Cardiac septum (tissue), 1 donor: Measurements from ENCODE around the gene SPNS1. TPM values are rescaled to one million over a fixed set of nuclear protein-coding genes. Genes with fewer than 3 reads are reported as not detected.
"Not testable (repeated sequence)": the region's sequence is repeated elsewhere in the genome, so short reads cannot be mapped to it uniquely, and the experiment has no call there.

ENCODE experiments used
- DNase-seq: peaks from one replicate; pipeline ENCODE4 v3.0.0-alpha.2; 2020; ENCODE audit warnings: low spot score
- intact Hi-C: fragments of 100-400 bp; cut with DNase I; formaldehyde crosslinking; loops from one replicate; pipeline ENCODE4 v1.14.0; 2022
- long read RNA-seq: library from polyadenylated mRNA; unstranded; transcript quantifications from one replicate; pipeline ENCODE4 v2.0.0, GENCODE V29; 2021
- total RNA-seq: library from RNA; stranded (reverse); fragmentation: NEBNext Ultra II Directional; extraction: Animal tissue kit (Norgen Biotek cat#: 25700); gene quantifications from one replicate; pipeline ENCODE4 v1.2.1, GENCODE V29; 2021
- donor health status: DM: no; HTN: no; CAD: no.

The SPNS1 gene
- total RNA-seq = 15.6 TPM
- long read RNA-seq, transcript SPNS1-201 (12 exons, 2,208 nt) = major isoform, 18 of 44 reads
- long read RNA-seq, partial matches to known transcripts = 11 of 44 reads
- long read RNA-seq, other reads (novel, unspliced or antisense) = 13 of 44 reads

- peak; percentile 99 for DNase-seq
- intact Hi-C loops = no loop called here
These were observed at the start of gene SPNS1 for GRCh38 chr16:28974437-28975157. Gene SPNS1 (plus strand): TSS chr16:28974778. CDS start chr16:28975152, 374 bp downstream.

- peak; percentile 89 for DNase-seq
- intact Hi-C loops = loop anchor here (2.0 kb wide), 2 partner anchors 25 to 79 kb away; partner anchors contain the start of genes NFATC2IP and TUFM
These were observed 49.0 kb upstream of the SPNS1 start for GRCh38 chr16:28925386-28926228.

DNA sequence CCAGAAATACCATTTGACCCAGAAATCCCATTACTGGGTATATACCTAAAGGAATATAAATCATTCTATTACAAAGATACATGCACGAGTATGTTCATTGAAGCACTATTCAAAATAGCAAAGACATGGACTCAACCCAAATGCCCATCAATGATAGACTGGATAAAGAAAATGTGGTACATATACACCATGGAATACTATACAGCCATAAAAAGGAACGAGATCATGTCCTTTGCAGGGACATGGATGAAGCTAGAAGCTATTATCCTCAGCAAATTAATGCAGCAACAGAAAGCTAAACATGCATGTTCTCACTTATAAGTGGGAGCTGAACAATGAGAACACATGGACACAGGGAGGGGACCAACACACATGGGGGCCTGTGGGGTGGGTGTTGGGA lies 48.3 kb upstream of the SPNS1 start:
- intact Hi-C loops, DNase-seq: not testable (repeated sequence)

GRCh38 chr16:28927815-28928214 lies 46.8 kb upstream of the SPNS1 start:
- intact Hi-C loops = no loop called here
- no peak for DNase-seq

DNA sequence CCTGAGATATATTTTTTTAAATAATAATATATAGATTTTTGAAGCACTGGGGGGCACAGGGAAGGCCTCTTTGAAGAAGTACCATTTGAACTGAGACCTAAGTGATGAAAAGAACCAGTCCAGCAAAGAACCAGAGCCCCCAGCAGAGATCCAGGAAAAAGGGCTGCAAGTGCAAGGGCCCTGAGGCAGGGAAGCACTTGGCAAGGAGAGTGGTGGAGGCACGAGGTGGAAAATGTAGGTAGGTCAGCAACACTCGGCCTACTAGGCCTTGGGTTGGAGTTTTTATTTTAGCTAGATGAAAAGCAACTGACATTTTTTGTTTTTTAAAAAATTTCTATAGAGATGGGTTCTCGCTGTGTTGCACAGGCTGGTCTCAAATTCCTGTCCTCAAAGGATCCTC lies 44.4 kb upstream of the SPNS1 start:
- intact Hi-C loops = no loop called here
- DNase-seq = no peak

DNA sequence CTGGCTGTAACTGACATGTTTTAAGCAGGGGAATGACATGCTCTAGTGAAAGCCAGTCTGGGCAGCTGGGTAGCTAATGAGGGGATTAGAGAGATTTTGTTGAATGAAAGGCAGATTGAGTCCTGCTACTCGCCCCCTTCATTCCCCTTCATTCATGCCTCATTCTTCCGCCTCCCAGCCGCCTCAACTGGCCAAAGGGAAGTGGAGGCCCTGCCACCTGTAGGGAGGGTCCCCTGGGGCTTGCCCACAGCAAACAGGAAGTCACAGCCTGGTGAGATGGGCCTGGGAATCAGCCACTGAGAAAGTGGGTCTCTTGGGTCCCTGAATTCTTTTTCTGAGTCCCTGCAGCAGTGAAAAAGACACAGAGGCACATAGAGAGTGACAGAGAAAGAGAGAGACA lies 43.9 kb upstream of the SPNS1 start:
- intact Hi-C loops = no loop called here
- DNase-seq = no peak

- no peak for DNase-seq
- intact Hi-C loops = no loop called here
These were observed 42.8 kb upstream of the SPNS1 start, which contains the start of gene CD19 for GRCh38 chr16:28931801-28932225. Gene CD19 (plus strand): TSS chr16:28931971. CDS start chr16:28932001, 30 bp downstream.

GRCh38 chr16:28932339-28933141 lies 42.0 kb upstream of the SPNS1 start:
- intact Hi-C loops = no loop called here
- no peak for DNase-seq

GRCh38 chr16:28933171-28933570 lies 41.4 kb upstream of the SPNS1 start:
- intact Hi-C loops = no loop called here
- no peak for DNase-seq

- intact Hi-C loops = no loop called here
- no peak for DNase-seq
These were observed 39.2 kb upstream of the SPNS1 start for GRCh38 chr16:28935346-28935745.

DNA sequence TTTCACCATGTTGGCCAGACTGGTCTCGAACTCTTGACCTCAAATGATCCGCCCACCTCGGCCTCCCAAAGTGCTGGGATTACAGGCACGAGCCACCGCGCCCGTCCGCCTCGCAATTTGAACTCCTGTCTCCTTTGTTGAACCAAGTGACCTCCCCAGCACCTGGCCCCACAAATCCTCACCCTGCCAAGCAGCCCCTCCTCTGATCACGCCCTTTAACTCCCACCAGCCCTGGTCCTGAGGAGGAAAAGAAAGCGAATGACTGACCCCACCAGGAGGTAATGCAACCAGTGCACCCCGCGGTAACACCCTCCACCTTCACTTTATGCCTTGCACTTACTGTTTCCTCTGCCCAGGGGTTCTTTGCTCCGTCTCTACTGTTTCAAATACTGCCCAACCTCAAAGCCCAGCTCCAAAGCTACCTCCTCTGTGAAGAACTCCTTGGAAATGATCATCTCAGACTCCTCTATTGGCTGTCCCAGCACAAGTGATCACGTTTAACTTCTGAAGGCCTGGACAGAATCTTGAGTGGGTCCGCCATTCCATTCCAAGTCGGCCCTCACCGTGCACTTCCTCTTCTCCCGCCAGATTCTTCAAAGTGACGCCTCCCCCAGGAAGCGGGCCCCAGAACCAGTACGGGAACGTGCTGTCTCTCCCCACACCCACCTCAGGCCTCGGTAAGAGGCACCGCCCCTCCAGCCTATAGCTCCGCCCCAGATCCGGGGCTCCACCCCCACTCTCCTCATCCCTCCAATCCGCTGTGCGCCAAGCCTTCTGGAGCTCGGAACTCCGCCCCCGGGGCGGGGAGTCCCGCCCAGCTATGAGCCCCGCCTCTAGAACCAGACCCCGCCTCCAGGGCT lies 38.4 kb upstream of the SPNS1 start:
- intact Hi-C loops = no loop called here
- DNase-seq = peak; percentile 93

DNA sequence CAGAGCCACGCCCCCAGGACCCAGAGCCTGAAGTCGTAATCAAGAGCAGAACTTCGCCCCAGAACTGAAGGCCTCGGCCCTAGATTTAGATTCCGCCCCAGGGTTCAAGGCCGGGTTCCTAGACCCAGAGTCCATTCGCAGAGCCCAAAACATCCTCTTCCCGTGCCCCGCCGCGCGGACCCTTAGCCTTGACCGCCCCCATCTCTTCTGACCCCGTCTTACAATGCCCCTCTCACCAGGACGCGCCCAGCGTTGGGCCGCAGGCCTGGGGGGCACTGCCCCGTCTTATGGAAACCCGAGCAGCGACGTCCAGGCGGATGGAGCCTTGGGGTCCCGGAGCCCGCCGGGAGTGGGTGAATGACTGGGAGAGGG lies 37.8 kb upstream of the SPNS1 start:
- DNase-seq = no peak
- intact Hi-C loops = no loop called here

DNA sequence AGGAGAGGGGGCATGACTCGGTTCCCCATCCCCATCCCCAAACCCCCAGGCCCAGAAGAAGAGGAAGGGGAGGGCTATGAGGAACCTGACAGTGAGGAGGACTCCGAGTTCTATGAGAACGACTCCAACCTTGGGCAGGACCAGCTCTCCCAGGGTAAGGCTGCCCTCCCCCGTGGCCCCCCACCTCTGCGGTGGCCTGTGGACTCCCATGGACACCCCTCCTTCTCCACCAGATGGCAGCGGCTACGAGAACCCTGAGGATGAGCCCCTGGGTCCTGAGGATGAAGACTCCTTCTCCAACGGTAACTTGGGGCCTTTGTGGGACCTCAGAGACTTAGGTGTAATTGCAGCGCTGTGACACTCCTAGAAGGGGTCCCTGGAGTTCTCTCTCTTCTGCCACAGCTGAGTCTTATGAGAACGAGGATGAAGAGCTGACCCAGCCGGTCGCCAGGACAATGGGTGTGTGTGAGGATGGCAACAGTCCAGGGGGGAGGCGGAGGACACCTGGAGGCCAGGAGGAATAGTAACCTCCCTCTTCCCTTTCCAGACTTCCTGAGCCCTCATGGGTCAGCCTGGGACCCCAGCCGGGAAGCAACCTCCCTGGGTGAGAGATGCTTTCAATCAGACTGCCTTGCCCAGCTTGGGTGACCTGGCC lies 37.2 kb upstream of the SPNS1 start:
- intact Hi-C loops = no loop called here
- no peak for DNase-seq

- intact Hi-C loops = no loop called here
- no peak for DNase-seq
These were observed 35.9 kb upstream of the SPNS1 start for GRCh38 chr16:28938721-28939120.

DNA sequence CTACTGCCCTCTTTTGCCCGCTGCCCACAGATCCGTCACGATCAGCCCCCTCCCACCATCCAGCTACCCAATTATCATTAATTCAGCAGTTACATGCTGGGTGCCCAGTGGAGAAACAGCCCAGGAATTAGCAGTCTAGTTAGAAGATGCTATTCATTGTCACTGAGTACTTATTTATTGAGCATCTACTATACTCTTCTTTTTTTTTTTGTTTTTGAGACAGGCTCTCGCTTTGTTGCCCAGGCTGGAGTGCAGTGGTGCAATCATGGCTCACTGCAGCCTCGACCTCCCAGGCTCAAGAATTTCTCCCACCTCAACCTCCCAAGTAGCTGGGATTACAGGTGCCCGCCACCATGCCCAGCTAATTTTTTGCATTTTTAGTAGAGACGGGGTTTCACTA lies 34.8 kb upstream of the SPNS1 start:
- DNase-seq = not testable (repeated sequence)
- intact Hi-C loops = loop anchor here (10.0 kb wide), 1 partner anchor 445 kb away; the partner anchor contains the start of genes APOBR and CLN3

- intact Hi-C loops = loop anchor here (10.0 kb wide), 1 partner anchor 448 kb away; the partner anchor contains the start of genes APOBR and CLN3
- no peak for DNase-seq
These were observed 31.3 kb upstream of the SPNS1 start for GRCh38 chr16:28943281-28943680.

DNA sequence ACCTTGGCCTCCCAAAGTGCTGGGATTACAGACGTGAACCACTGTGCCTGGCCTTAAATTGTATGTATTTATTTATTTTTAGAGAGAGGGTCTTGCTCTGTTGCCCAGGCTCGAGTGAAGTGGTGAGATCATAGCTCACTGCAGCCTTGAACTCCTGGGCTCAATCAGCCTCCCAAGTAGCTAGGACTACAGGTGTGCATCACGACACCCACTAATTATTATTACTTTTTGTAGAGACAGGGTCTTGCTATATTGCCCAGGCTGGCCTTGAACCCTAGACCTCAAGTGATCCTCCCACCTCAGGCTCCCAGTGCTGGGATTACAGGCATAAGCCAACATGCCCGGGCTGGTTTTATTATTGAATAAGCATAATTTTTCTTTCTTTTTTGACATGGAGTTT lies 27.9 kb upstream of the SPNS1 start:
- no peak for DNase-seq
- intact Hi-C loops = loop anchor here (5.0 to 10.0 kb wide), 3 partner anchors 79 to 452 kb away; partner anchors contain the start of genes APOBR, ATXN2L and CLN3
